GM19397 (cell line): Measurements from ENCODE around the gene MRTFA.

ENCODE experiments used
- ATAC-seq: cut with Tn5 transposase; IDR thresholded peaks from one replicate; pipeline ENCODE4 v1.9.1; 2021; ENCODE audit warnings: mild to moderate bottlenecking, moderate library complexity; ENCODE audit not compliant: unreplicated experiment

The MRTFA gene

GRCh38 chr22:40416267-40416570, 220.3 kb downstream of the MRTFA start:
- ATAC-seq: no peak

- peak; percentile 30 for ATAC-seq
Observed at GRCh38 chr22:40415531-40416266, 220.8 kb downstream of the MRTFA start.

GRCh38 chr22:40414838-40415505, 221.5 kb downstream of the MRTFA start:
- peak; percentile 43 for ATAC-seq

DNA sequence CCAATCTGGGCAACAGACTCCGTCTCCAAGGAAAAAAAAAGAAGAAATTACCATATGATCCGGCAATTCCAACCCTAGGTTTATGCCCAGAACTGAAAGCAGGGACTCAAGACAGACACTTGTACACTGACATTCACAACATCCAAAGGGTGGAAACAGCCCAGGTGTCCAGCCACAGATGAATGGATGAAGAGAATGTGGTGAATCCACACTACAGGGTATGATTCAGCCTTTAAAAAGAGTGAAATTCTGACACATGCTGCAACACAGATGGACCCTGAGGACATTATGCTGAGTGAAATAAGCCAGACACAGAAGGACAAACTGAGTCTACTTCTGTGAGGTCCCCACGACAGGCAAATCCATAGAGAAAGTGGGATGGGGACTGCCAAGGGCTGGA, 222.2 kb downstream of the MRTFA start:
- ATAC-seq: no peak

GRCh38 chr22:40413873-40414272, 222.6 kb downstream of the MRTFA start:
- ATAC-seq: no peak

GRCh38 chr22:40412441-40412840, 224.1 kb downstream of the MRTFA start:
- no peak for ATAC-seq

DNA sequence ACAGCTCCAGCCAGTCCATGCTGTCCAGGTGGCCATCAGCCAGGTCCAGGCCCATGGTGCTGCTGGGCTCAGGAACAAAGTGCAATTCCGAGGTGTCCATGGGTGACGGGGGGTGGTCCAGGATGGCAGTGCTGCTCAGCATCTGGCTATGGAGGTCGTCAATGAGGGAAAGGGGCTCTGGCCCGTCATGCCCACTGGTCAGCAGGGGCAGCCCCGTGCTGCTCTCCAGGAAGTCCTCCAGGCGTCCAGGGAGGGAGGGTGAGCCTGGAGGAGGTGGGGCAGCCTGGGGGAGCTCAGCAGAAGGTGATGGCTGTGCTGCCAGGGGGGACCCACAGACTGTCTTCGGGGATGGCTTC, 225.0 kb downstream of the MRTFA start:
- ATAC-seq: no peak

GRCh38 chr22:40410731-40411505, 225.6 kb downstream of the MRTFA start:
- no peak for ATAC-seq

- ATAC-seq: no peak
Observed at GRCh38 chr22:40410272-40410671, 226.2 kb downstream of the MRTFA start.

- no peak for ATAC-seq
Observed at GRCh38 chr22:40409613-40410113, 226.9 kb downstream of the MRTFA start.

GRCh38 chr22:40408718-40409612, 227.6 kb downstream of the MRTFA start:
- ATAC-seq: no peak

- ATAC-seq: no peak
Observed at GRCh38 chr22:40407831-40408717, 228.4 kb downstream of the MRTFA start.

GRCh38 chr22:40407021-40407761, 229.3 kb downstream of the MRTFA start:
- no peak for ATAC-seq

DNA sequence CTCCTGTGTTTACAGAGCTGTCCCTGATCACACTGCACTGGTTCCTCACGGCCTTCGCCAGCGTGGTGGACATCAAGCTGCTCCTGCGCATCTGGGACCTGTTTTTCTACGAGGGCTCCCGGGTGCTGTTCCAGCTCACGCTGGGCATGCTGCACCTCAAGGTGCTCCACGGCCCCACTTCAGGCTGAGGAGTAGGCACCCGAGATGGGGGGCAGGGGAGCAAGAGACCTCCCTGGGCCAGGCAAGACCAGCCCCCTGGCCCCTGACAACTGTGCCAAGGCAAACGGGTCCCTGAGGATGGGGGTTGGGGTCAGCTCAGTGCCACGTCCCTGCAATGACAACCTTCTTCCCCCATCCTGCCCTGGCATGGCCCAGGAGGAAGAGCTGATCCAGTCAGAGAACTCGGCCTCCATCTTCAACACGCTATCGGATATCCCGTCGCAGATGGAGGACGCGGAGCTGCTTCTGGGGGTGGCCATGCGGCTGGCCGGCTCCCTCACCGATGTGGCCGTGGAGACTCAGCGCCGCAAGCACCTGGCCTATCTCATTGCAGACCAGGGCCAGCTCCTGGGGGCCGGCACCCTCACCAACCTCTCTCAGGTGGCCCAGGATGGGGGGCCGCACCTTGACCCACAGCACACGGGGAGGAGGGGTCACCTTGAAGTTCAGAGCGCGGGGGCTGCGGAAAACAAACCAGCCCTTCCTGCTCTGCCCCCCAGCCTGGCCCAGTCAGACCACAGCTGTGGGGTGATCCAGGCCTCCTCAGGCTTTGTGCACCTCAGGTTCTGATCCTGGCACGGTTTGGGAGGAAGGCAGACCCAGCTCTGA, 230.2 kb downstream of the MRTFA start:
- ATAC-seq: no peak

GRCh38 chr22:40405178-40406062, 231.1 kb downstream of the MRTFA start:
- ATAC-seq: no peak

- no peak for ATAC-seq
Observed at GRCh38 chr22:40404251-40405177, 232.0 kb downstream of the MRTFA start.
